Neural progenitor cell (in vitro differentiated cells): Measurements from ENCODE around the gene NUP210.

ENCODE experiments used
- EZH2phosphoT487 ChIP-seq: fragments of 200-600 bp; sonication (generic); IDR thresholded peaks from 2 replicates; pipeline ENCODE4 v1.6.1; 2017; ENCODE audit warnings: antibody characterized with exemption
- TF ChIP-seq, protein P1 (sequence below): fragments of 200-600 bp; sonication (generic); IDR thresholded peaks from 2 replicates; pipeline ENCODE4 v1.5.1; 2017; ENCODE audit warnings: antibody characterized with exemption, mild to moderate bottlenecking

DNA sequence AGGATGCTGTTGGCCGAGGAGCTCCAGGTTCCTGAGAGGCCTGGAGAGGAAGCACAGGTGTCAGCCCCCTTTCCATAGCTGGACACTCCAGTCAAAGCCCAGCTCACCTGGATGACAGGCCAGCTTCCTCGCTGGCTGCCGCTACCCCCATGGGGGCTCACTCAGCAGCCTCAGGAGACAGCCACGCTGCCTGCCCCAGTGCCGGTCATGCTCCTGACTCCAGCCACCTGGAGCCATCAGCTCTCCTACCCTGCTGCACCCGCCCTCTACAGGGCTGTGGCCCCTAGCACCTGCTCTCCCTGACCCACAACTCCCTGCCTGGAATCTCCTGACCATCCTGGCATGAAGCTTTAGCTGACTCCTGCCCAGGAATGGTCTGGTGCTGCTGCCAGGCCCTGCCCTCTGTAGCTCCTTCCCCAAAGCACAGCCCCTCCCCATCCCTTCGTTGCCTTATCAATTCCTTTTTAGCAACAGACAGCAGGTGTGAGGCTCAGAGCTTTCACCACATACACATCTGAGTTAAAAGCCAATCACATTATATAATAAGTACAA lies 94.2 kb downstream of the NUP210 start:
- TF ChIP-seq, protein P1, sequence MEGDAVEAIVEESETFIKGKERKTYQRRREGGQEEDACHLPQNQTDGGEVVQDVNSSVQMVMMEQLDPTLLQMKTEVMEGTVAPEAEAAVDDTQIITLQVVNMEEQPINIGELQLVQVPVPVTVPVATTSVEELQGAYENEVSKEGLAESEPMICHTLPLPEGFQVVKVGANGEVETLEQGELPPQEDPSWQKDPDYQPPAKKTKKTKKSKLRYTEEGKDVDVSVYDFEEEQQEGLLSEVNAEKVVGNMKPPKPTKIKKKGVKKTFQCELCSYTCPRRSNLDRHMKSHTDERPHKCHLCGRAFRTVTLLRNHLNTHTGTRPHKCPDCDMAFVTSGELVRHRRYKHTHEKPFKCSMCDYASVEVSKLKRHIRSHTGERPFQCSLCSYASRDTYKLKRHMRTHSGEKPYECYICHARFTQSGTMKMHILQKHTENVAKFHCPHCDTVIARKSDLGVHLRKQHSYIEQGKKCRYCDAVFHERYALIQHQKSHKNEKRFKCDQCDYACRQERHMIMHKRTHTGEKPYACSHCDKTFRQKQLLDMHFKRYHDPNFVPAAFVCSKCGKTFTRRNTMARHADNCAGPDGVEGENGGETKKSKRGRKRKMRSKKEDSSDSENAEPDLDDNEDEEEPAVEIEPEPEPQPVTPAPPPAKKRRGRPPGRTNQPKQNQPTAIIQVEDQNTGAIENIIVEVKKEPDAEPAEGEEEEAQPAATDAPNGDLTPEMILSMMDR: no peak
- no peak for TF ChIP-seq EZH2phosphoT487
